Measurements from ENCODE around the gene VPS4A.

GRCh38 chr16:69298261-69298660 lies 12.9 kb upstream of the VPS4A start:
- no peak for TF ChIP-seq CTCF (optimal IDR thresholded peaks at IDR 0.05 in 1 of 3, IDR thresholded peaks at IDR 0.05 in 1 of 3, conservative IDR thresholded peaks at IDR 0.05 in 1 of 3; ENCODE audit: extremely low read depth in 1 of 3, insufficient read depth in 2 of 3, low read length in 3 of 3)
- TF ChIP-seq EZH2 (IDR thresholded peaks at IDR 0.05; ENCODE audit: low read length), result no peak
